A673 (cell line): Measurements from ENCODE around the gene COMTD1.

Experiments
- CTCF ChIP-seq: fragments of 300-800, 200-600 bp; sonication (generic); conservative IDR thresholded peaks from 2 replicates; pipeline ENCODE4 v1.5.1; 2017; ENCODE audit warnings: low read depth, mild to moderate bottlenecking, antibody characterized with exemption, low read length, moderate library complexity, mixed read lengths
- EZH2 ChIP-seq: fragments of 200-600 bp; sonication (generic); IDR thresholded peaks from 2 replicates; pipeline ENCODE4 v1.6.1; 2017; ENCODE audit warnings: borderline replicate concordance, low read depth, mild to moderate bottlenecking, mixed read lengths, antibody characterized with exemption, low read length; ENCODE audit not compliant: poor library complexity, severe bottlenecking

- TF ChIP-seq EZH2 (no peak), CTCF (no peak)
Measured at GRCh38 chr10:75247797-75248196, 12.0 kb upstream of the COMTD1 start.
